ENCODE results near the gene DYNC2H1. TPM values are rescaled to one million over a fixed set of nuclear protein-coding genes. Genes with fewer than 3 reads are reported as not detected.

Gene DYNC2H1
- total and polyA plus RNA-seq, 8 donors = 1.2 to 63.7 (median 14.4) TPM

- TF ChIP-seq EP300 (IDR thresholded peaks at IDR 0.05) = no peak
- TF ChIP-seq POLR2A (IDR thresholded peaks at IDR 0.05) = no peak
- no peak for TF ChIP-seq POLR2AphosphoS5 (IDR thresholded peaks at IDR 0.05)
- TF ChIP-seq, protein P1, sequence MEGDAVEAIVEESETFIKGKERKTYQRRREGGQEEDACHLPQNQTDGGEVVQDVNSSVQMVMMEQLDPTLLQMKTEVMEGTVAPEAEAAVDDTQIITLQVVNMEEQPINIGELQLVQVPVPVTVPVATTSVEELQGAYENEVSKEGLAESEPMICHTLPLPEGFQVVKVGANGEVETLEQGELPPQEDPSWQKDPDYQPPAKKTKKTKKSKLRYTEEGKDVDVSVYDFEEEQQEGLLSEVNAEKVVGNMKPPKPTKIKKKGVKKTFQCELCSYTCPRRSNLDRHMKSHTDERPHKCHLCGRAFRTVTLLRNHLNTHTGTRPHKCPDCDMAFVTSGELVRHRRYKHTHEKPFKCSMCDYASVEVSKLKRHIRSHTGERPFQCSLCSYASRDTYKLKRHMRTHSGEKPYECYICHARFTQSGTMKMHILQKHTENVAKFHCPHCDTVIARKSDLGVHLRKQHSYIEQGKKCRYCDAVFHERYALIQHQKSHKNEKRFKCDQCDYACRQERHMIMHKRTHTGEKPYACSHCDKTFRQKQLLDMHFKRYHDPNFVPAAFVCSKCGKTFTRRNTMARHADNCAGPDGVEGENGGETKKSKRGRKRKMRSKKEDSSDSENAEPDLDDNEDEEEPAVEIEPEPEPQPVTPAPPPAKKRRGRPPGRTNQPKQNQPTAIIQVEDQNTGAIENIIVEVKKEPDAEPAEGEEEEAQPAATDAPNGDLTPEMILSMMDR (IDR thresholded peaks at IDR 0.05) = no peak
- no peaks in the 10 kb centered on the region for H3K4me1 ChIP-seq
- peaks cover 0 to 11% (median 5%) of the 10 kb centered on the region in 4 donors for H3K36me3 ChIP-seq
- peaks cover 0 to 13% (median 2%) of the 10 kb centered on the region in 4 donors for H3K9me3 ChIP-seq
- DNase-seq = no peak
- H3K27ac ChIP-seq = no peak overlapping the region
- no peaks in the 10 kb centered on the region for H3K27me3 ChIP-seq
- intact Hi-C loops (cut with DNase I; ENCODE audit: low total_unique reads) = no loop called here
- H3K4me3 ChIP-seq = no peak overlapping the region
- 52 to 59% (median 55%) methylated on average over 2 of the region's 2 CpGs for WGBS, 5 donors
Observed at GRCh38 chr11:103395612-103396011, 286.4 kb downstream of the DYNC2H1 start.

- Histone ChIP-seq H3K36me3 (peaks cover 0 to 17% (median 8%) of the 10 kb centered on the region in 4 donors), H3K4me3 (no peak overlapping the region), H3K9me3 (peaks cover 0 to 19% (median 2%) of the 10 kb centered on the region in 4 donors), H3K4me1 (no peaks in the 10 kb centered on the region), H3K27me3 (no peaks in the 10 kb centered on the region), H3K27ac (no peak overlapping the region)
- 86 to 93% (median 89%) methylated on average over 2 of the region's 2 CpGs for WGBS, 5 donors
- no peak for DNase-seq
- TF ChIP-seq POLR2AphosphoS5 (IDR thresholded peaks at IDR 0.05) (no peak), POLR2A (IDR thresholded peaks at IDR 0.05) (no peak), EP300 (IDR thresholded peaks at IDR 0.05) (no peak)
- TF ChIP-seq, protein P1 (IDR thresholded peaks at IDR 0.05) = no peak
- intact Hi-C loops (cut with DNase I; ENCODE audit: low total_unique reads) = no loop called here
Observed at GRCh38 chr11:103396237-103396636, 287.0 kb downstream of the DYNC2H1 start.

- WGBS, 5 donors = 28 to 65% (median 51%) methylated on average over 2 of the region's 2 CpGs
- peaks cover 0 to 13% (median 0%) of the 10 kb centered on the region in 4 donors for H3K9me3 ChIP-seq
Observed at GRCh38 chr11:103397369-103397768, 288.1 kb downstream of the DYNC2H1 start.

GRCh38 chr11:103398829-103399228, 289.6 kb downstream of the DYNC2H1 start:
- Histone ChIP-seq H3K4me1 (no peaks in the 10 kb centered on the region), H3K27me3 (no peaks in the 10 kb centered on the region), H3K9me3 (peaks cover 0 to 11% (median 0%) of the 10 kb centered on the region in 4 donors), H3K4me3 (no peak overlapping the region), H3K36me3 (peaks cover 0 to 17% (median 8%) of the 10 kb centered on the region in 4 donors), H3K27ac (no peak overlapping the region)
- TF ChIP-seq EP300 (IDR thresholded peaks at IDR 0.05) (no peak), POLR2A (IDR thresholded peaks at IDR 0.05) (no peak), POLR2AphosphoS5 (IDR thresholded peaks at IDR 0.05) (no peak)
- TF ChIP-seq, protein P1 (IDR thresholded peaks at IDR 0.05) = no peak
- WGBS, 5 donors = 72 to 91% (median 87%) methylated on average over 6 of the region's 6 CpGs
- intact Hi-C loops (cut with DNase I; ENCODE audit: low total_unique reads) = no loop called here
- DNase-seq = no peak

More at GRCh38 chr11:103397369-103397768, 288.1 kb downstream of the DYNC2H1 start:
- Histone ChIP-seq H3K36me3 (peaks cover 0 to 17% (median 8%) of the 10 kb centered on the region in 4 donors), H3K27ac (no peak overlapping the region), H3K4me1 (no peaks in the 10 kb centered on the region), H3K4me3 (no peak overlapping the region), H3K27me3 (no peaks in the 10 kb centered on the region)
- DNase-seq = no peak
- TF ChIP-seq, protein P1 (IDR thresholded peaks at IDR 0.05) = no peak
- TF ChIP-seq POLR2A (IDR thresholded peaks at IDR 0.05) = no peak
- TF ChIP-seq POLR2AphosphoS5 (IDR thresholded peaks at IDR 0.05) = no peak
- TF ChIP-seq EP300 (IDR thresholded peaks at IDR 0.05) = no peak
- intact Hi-C loops (cut with DNase I; ENCODE audit: low total_unique reads) = no loop called here
